Vein endothelial cell (primary cell): ENCODE data around the gene LSS. TPM values are rescaled to one million over a fixed set of nuclear protein-coding genes. Genes with fewer than 3 reads are reported as not detected.

Experiments
- total RNA-seq: library from RNA; depleted of rRNA; stranded (reverse); fragments of >200 nt; gene quantifications from 2 replicates; pipeline ENCODE4 v1.2.3, GENCODE V29; 2012

The LSS gene
- total RNA-seq: 59.8 and 81.9 TPM in 2 replicates

DNA sequence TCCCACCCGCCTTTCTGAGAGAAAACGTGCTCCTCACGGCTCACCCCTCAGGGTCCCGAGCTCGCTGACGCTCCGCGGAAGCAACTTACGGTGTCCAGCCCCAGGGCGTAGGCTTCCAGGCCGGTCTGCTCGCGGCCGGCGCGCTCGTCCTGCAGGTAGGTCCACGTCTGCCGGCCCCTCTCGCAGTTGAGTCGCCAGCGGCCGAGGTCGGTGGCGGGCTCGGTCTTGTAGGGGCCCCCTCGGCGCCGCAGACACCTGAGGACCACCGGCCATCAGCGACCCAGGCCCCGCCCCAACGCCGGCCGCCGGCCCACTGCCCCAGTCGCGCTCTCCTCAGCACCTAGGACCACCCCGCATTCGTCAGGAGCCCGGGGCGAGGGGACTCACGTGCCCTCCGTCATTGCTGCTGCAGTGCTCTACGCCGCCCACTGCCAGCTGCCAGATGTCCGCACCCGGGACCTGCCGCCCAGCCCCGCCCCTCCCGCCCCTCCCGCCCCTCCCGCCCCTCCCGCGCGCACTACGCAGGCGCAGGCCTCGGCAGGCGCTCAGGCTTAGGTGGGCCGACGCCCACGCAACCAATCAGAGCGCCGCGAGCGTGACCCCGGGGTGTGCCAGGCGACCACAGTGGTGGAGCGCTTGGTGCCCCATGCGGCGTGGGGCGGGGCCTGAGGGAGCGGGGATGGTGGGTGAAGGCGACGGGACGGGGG, at the start of gene LSS:
Gene LSS (minus strand): TSS at position 430 of the 707 bp plus-strand sequence. CDS start 29 bp downstream, at position 401.

DNA sequence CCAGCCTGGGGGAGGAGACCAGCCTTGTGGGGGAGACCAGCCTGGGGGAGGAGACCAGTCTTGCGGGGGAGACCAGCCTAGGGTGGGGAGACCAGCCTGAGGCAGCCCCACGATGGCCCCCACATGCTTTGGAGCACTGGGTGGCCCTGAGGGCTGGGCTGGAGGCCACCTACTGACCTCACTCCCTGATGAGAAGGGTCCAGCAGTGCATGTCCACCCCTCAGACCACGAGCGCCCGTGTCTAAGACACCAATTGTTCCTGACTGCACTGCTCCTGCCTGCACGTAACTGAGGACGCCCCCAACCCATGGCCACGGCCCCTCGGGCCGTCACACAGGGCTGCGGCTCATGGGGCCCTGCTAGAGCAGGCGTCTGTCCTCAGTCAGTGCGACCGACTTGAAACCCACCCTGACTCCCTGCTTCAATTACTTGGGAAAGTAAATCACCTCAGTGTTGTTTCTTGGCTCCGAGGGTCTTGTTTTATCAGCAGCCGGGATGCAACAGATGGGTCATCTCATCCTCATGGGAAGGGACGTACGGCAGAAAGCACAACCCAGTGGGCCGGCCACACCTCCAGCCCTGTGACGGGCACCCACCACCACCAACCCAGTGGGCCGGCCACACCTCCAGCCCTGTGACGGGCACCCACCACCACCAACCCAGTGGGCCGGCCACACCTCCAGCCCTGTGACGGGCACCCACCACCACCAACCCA, 44.5 kb downstream of the LSS start, which contains the start of gene SPATC1L:
Gene SPATC1L (minus strand): TSS at position 550 of the 715 bp plus-strand sequence. CDS start 1,643 bp downstream, outside the sequence.

DNA sequence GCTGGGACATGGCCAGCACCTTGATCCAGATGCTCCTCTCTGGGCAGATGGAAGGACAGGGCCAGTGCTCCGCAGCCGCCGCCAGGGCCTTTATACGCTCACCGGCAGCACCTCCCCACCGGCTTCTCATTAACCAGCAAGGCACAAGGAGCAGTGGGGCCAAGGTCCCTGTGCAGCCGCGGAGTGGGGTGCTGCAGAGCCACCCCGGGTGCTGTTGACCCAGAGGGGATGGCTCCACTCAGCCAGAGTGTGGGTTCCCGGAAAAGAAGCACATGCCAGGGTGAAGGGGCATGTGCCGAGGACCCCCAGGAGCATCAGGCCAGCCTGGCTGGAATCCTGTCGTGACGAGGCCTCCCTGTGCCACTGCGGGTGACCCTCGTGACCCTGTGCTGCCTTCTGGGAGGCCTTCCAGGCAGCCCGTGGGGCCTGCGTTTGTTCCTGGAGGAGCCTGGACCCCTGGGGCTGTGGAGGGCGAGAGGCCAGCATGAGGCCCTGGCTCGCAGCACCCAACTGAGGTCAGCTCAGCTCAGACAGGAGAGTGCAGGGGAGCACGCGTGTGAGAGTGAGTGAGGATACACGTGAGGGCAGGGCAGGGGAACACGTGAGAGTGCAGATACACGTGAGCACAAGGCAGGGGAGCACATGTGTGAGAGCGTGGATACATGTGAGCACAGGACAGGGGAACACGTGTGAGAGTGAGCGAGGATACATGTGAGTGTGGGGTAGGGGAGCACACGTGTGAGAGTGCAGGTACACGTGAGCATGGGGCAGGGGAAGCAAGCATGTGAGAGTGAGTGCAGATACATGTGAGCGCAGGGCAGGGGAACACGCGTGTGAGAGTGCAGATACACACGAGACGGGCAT, 72.8 kb downstream of the LSS start, which contains the start of gene FTCD:
Gene FTCD (minus strand): TSS at position 66 of the 864 bp plus-strand sequence. CDS start 56 bp downstream, at position 10.

Other genes starting within 250 kb of the LSS start
- gene COL6A1, start 247.0 kb downstream of the LSS start, total RNA-seq: 23.5 and 27.1 TPM in 2 replicates
- gene COL6A2, start 130.7 kb downstream of the LSS start, total RNA-seq: 9.5 and 16.1 TPM in 2 replicates
- gene FTCD, start 73.2 kb downstream of the LSS start, total RNA-seq: not detected in 2 replicates
- 12.8 and 13.1 TPM in 2 replicates for gene SPATC1L, start 44.3 kb downstream of the LSS start, total RNA-seq
- 67.0 and 71.9 TPM in 2 replicates for gene MCM3AP, start 56.8 kb upstream of the LSS start, total RNA-seq
- gene YBEY, start 57.6 kb upstream of the LSS start, total RNA-seq: 7.5 and 7.6 TPM in 2 replicates
- gene C21orf58, start 95.1 kb upstream of the LSS start, total RNA-seq: 3.6 and 6.0 TPM in 2 replicates
- 14.7 and 19.8 TPM in 2 replicates for gene PCNT, start 95.4 kb upstream of the LSS start, total RNA-seq
- gene DIP2A, start 230.1 kb upstream of the LSS start, total RNA-seq: 56.7 and 59.1 TPM in 2 replicates